Lung (tissue), 12 donors: Measurements from ENCODE around the gene KIAA1671. TPM values are rescaled to one million over a fixed set of nuclear protein-coding genes. Genes with fewer than 3 reads are reported as not detected.

Source experiments
- ATAC-seq: fragments of 200-7000 bp; cut with Tn5 transposase; one replicate; pipeline ENCODE4 v1.9.1; 2020; ENCODE audit warnings: moderate number of reproducible peaks; ENCODE audit not compliant: insufficient read depth, low FRiP score
- DNase-seq, 3 donors: peaks; one replicate each; pipeline ENCODE4 v3.0.0-alpha.2; 2013 to 2017
- H3K27ac ChIP-seq, 2 donors: one replicate each; pipeline ENCODE4 v1.5.1; 2013; ENCODE audit warnings: mild to moderate bottlenecking in 2 of 2, moderate library complexity in 2 of 2, control low read depth in 1 of 2, inconsistent platforms in 1 of 2, low read depth in 1 of 2, low read length in 1 of 2
- H3K27me3 ChIP-seq, 3 donors: one replicate each; pipeline ENCODE4 v1.5.1; 2013; ENCODE audit warnings: low read length in 2 of 3; ENCODE audit not compliant: control insufficient read depth in 3 of 3, insufficient read depth in 3 of 3
- H3K36me3 ChIP-seq, 4 donors: one replicate each; pipeline ENCODE4 v1.5.1; 2013; ENCODE audit warnings: low read length in 4 of 4, mild to moderate bottlenecking in 1 of 4, moderate library complexity in 1 of 4; ENCODE audit not compliant: control insufficient read depth in 4 of 4, insufficient read depth in 4 of 4
- H3K4me1 ChIP-seq, 5 donors: one replicate each; pipeline ENCODE4 v1.5.1; 2013; ENCODE audit warnings: low read length in 5 of 5, mild to moderate bottlenecking in 2 of 5, moderate library complexity in 1 of 5; ENCODE audit not compliant: control insufficient read depth in 5 of 5, insufficient read depth in 5 of 5
- H3K4me3 ChIP-seq: one replicate; pipeline ENCODE4 v1.5.1; 2013; ENCODE audit warnings: mild to moderate bottlenecking, control low read depth, moderate library complexity
- H3K9ac ChIP-seq, 2 donors: one replicate each; pipeline ENCODE4 v1.5.1; 2013; ENCODE audit warnings: low read length in 2 of 2, control low read depth in 1 of 2; ENCODE audit not compliant: insufficient read depth in 1 of 2
- H3K9me3 ChIP-seq, 4 donors: one replicate each; pipeline ENCODE4 v1.5.1; 2013; ENCODE audit warnings: low read length in 3 of 4, mild to moderate bottlenecking in 1 of 4, moderate library complexity in 1 of 4; ENCODE audit not compliant: control insufficient read depth in 4 of 4, insufficient read depth in 3 of 4
- CTCF ChIP-seq: IDR thresholded peaks from 2 replicates; pipeline ENCODE4 v1.5.1; 2012; ENCODE audit warnings: mild to moderate bottlenecking; ENCODE audit errors: control extremely low read depth, extremely low read depth
- WGBS, 2 donors: extraction: QIAGEN DNeasy Blood & Tissue Kit; methylation state at CpG; one replicate each; pipeline ENCODE4 v1.1.7; 2013; 5-methylcytosine and 5-hydroxymethylcytosine counted together
- polyA plus RNA-seq, 2 donors: library from polyadenylated mRNA; stranded (reverse); fragments of 200-250 nt; gene quantifications; one replicate each; pipeline ENCODE4 v1.2.1, GENCODE V29; 2013
- total RNA-seq, 2 donors: library from RNA; depleted of rRNA in 1 of 2; stranded (reverse); fragments of >200 nt in 1 of 2; gene quantifications; one replicate each; pipeline ENCODE4 v1.2.1, GENCODE V29; 2014 to 2021
- donor health status: control.
- donor health status: control.
- donor health status: Bipolar disorder and iron deficiency.
- donor health status: healthy.
- donor health status: DM: yes; HTN: yes; CAD: no.

The KIAA1671 gene
- total and polyA plus RNA-seq, 4 donors: 7.6 to 44.6 (median 24.0) TPM

DNA sequence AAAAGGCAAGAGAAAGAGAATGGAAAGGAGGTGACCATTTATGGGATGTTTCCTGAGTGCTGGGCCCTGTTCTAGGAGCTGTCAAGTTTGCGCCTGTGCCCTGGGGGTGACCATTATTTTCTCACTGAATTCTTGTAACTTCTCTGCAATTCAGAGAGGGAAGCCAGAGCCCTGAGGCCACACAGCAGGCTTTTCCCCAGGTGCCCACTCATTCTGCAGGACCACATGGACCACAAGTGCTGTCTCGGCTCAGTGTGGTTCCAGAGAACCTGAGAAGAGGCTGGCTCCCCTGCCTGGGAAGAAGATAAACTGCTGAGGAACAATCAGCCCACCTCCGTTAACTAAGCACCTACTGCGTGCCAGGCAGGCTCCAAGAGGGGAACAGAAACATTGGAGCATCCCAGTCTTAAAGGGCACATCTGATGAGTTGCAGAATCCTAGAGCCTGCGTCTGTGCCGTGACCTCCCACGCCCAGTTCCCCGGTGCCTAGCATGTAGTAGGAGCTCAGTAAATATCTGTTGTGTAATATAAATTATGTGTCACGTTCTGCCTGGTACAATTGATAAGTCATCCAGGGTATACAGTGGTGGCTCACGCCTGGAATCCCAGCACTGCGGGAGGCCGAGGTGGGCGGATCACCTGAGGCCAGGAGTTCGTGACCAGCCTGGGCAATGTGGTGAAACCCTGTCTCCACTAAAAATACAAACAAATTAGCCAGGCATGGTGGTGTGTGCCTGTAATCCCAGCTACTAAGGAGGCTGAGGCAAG is 215.5 kb downstream of the KIAA1671 start:
- ATAC-seq (no peak), DNase-seq (no peak)
- WGBS, 2 donors: 86 to 94% methylated on average over 14 of the region's 14 CpGs
- H3K4me3 ChIP-seq: no peak overlapping the region
- H3K9me3 ChIP-seq: no peaks in the 10 kb centered on the region
- H3K27me3 ChIP-seq: no peaks in the 10 kb centered on the region
- no peak for TF ChIP-seq CTCF
- H3K36me3 ChIP-seq: peaks cover 0 to 5% (median 0%) of the 10 kb centered on the region in 4 donors
- no peak overlapping the region for H3K27ac ChIP-seq
- no peak overlapping the region for H3K9ac ChIP-seq
- no peaks in the 10 kb centered on the region for H3K4me1 ChIP-seq

DNA sequence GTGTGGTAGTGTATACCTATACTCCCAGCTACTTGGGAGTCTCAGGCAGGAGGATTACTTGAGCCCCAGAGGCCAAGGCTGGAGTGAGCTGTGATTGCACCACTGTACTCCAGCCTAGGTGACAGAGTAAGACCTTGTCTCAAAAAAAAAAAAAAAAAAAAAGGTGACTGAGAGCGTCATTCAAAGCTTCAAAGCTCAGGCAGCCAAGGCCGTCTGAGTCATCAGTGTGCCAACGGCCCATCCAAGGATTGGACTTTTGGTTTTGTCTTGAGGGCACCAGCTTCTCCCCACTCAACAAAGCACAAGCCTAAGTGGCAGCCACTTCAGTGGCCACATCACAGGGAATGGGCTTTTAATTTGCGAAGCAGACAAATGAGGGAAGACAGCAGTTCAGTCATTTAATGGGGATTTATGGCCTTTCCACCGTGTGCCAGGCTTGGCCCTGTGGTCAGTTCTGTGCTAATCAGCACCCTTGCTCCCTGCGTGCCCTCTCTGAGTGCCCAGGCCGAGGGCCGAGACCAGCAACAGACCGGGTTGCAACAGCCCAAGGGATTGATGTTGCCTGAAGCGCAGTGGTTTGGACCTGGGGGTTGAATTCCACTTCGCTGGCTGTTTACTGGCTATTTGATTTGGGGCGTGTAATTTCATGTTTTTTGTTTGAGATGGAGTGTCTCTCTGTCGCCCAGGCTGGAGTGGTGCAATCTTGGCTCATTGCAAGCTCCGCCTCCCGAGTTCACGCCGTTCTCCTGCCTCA is 216.9 kb downstream of the KIAA1671 start:
- DNase-seq (no peak), ATAC-seq (peak; percentile 17)
- H3K27me3 ChIP-seq: no peaks in the 10 kb centered on the region
- H3K4me1 ChIP-seq: no peaks in the 10 kb centered on the region
- H3K27ac ChIP-seq: peak overlapping the region in 1 of 2 donors; percentile 48
- 73 to 86% methylated on average over 17 of the region's 17 CpGs for WGBS, 2 donors
- no peak for TF ChIP-seq CTCF
- no peak overlapping the region for H3K4me3 ChIP-seq
- H3K36me3 ChIP-seq: peaks cover 0 to 12% (median 0%) of the 10 kb centered on the region in 4 donors
- peaks cover 0 to 2% (median 0%) of the 10 kb centered on the region in 4 donors for H3K9me3 ChIP-seq
- H3K9ac ChIP-seq: no peak overlapping the region

DNA sequence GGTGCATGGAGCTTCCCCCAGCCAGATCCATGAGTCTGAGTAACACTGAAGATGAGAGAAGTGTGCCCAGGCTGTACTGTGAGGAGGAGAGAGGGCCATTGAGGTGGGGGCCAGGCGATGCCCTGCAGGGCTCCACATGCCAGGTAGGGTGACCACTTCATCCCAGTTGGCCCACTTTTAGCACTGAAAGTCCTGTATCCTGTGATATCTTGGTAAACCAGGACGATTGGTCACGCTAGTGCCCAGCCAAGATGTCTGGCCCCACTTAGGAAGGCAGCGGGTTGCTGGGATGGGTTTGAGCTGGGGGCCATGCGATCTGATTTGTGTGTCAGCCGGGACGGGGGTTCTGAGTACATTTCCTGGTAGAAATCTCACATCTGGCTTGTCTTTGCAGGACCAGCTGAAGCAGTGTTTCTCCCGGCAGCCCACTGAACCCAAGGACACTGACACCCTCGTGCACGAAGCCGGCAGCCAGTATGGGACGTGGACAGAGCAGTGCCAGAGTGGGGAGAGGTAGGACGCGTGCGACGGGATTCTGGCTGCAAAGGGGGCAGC is 218.0 kb downstream of the KIAA1671 start:
- H3K27me3 ChIP-seq: no peaks in the 10 kb centered on the region
- no peak for DNase-seq
- H3K4me3 ChIP-seq: no peak overlapping the region
- no peak for ATAC-seq
- H3K36me3 ChIP-seq: peaks cover 0 to 20% (median 0%) of the 10 kb centered on the region in 4 donors
- peak overlapping the region in 1 of 2 donors; percentile 7 for H3K27ac ChIP-seq
- 92 to 93% methylated on average over 16 of the region's 16 CpGs for WGBS, 2 donors
- H3K4me1 ChIP-seq: no peaks in the 10 kb centered on the region
- peaks cover 0 to 2% (median 0%) of the 10 kb centered on the region in 4 donors for H3K9me3 ChIP-seq
- H3K9ac ChIP-seq: no peak overlapping the region
- TF ChIP-seq CTCF: no peak
